ENCODE data around the gene SKA3.
"Not testable (repeated sequence)": the region's sequence is repeated elsewhere in the genome, so short reads cannot be mapped to it uniquely, and the experiment has no call there.

Gene SKA3

GRCh38 chr13:21164631-21165030 is 11.7 kb downstream of the SKA3 start:
- no peak for DNase-seq

- no peak for DNase-seq
These were observed 24.0 kb downstream of the SKA3 start for GRCh38 chr13:21152251-21152899.

- DNase-seq: no peak
These were observed 26.3 kb downstream of the SKA3 start for GRCh38 chr13:21150013-21150412.

- DNase-seq: no peak
These were observed 26.8 kb downstream of the SKA3 start for GRCh38 chr13:21149568-21149967.

GRCh38 chr13:21148557-21149258 is 27.6 kb downstream of the SKA3 start:
- DNase-seq: no peak

GRCh38 chr13:21147827-21148226 is 28.5 kb downstream of the SKA3 start:
- DNase-seq: no peak

GRCh38 chr13:21142766-21143165 is 33.6 kb downstream of the SKA3 start:
- DNase-seq: no peak

- no peak for DNase-seq
These were observed 37.0 kb downstream of the SKA3 start for GRCh38 chr13:21139374-21139773.

- DNase-seq: no peak
These were observed 37.8 kb downstream of the SKA3 start for GRCh38 chr13:21138561-21138960.

- no peak for DNase-seq
These were observed 38.7 kb downstream of the SKA3 start for GRCh38 chr13:21137696-21138095.

- DNase-seq: not testable (repeated sequence)
These were observed 40.5 kb downstream of the SKA3 start for GRCh38 chr13:21135833-21136232.

- DNase-seq: no peak
These were observed 41.9 kb downstream of the SKA3 start for GRCh38 chr13:21134475-21134874.

- no peak for DNase-seq
These were observed 43.3 kb downstream of the SKA3 start for GRCh38 chr13:21133077-21133476.

- DNase-seq: no peak
These were observed 46.2 kb downstream of the SKA3 start for GRCh38 chr13:21130116-21130515.

- DNase-seq: no peak
These were observed 51.5 kb downstream of the SKA3 start for GRCh38 chr13:21124852-21125251.

- no peak for DNase-seq
These were observed 52.4 kb downstream of the SKA3 start for GRCh38 chr13:21123956-21124355.

GRCh38 chr13:21121616-21122015 is 54.7 kb downstream of the SKA3 start:
- no peak for DNase-seq

- DNase-seq: no peak
These were observed 56.2 kb downstream of the SKA3 start for GRCh38 chr13:21120191-21120590.

- DNase-seq: no peak
These were observed 56.8 kb downstream of the SKA3 start for GRCh38 chr13:21119526-21119925.

- DNase-seq: no peak
These were observed 58.2 kb downstream of the SKA3 start for GRCh38 chr13:21118180-21118579.

- DNase-seq: no peak
These were observed 59.1 kb downstream of the SKA3 start for GRCh38 chr13:21117104-21117809.

- no peak for DNase-seq
These were observed 60.2 kb downstream of the SKA3 start for GRCh38 chr13:21116141-21116540.

- DNase-seq: no peak
These were observed 61.1 kb downstream of the SKA3 start for GRCh38 chr13:21115231-21115630.

GRCh38 chr13:21111546-21111945 is 64.8 kb downstream of the SKA3 start:
- no peak for DNase-seq

All from hippocampal formation (tissue), 2 donors.